Small intestine (tissue), 7 donors: ENCODE results near the gene KCNJ5. TPM values are rescaled to one million over a fixed set of nuclear protein-coding genes. Genes with fewer than 3 reads are reported as not detected.
"Not testable (repeated sequence)": the region's sequence is repeated elsewhere in the genome, so short reads cannot be mapped to it uniquely, and the experiment has no call there.

Experiments used
- DNase-seq, 2 donors: peaks; one replicate each; pipeline versions ENCODE4 v3.0.0 to v3.0.0-alpha.2; 2013
- FAIRE-seq: peaks from 2 replicates; lab custom pipeline; 2012; peaks lifted over from hg19 to GRCh38; lab: Jason Lieb, UNC
- H3K27ac ChIP-seq, 3 donors: one replicate each; pipeline ENCODE4 v1.5.1; 2013; ENCODE audit warnings: low read length in 2 of 3, mild to moderate bottlenecking in 2 of 3, control low read depth in 1 of 3, inconsistent platforms in 1 of 3, low read depth in 1 of 3, moderate library complexity in 1 of 3
- H3K27me3 ChIP-seq, 3 donors: one replicate each; pipeline ENCODE4 v1.6.1; 2013; ENCODE audit warnings: low read length in 3 of 3, inconsistent platforms in 1 of 3; ENCODE audit not compliant: control insufficient read depth in 3 of 3, insufficient read depth in 3 of 3
- H3K36me3 ChIP-seq, 3 donors: one replicate each; pipeline ENCODE4 v1.6.1; 2013; ENCODE audit warnings: low read length in 3 of 3, inconsistent platforms in 1 of 3, low read depth in 1 of 3, mild to moderate bottlenecking in 1 of 3, moderate library complexity in 1 of 3; ENCODE audit not compliant: control insufficient read depth in 3 of 3, insufficient read depth in 2 of 3
- H3K4me1 ChIP-seq, 3 donors: one replicate each; pipeline ENCODE4 v1.6.1; 2013; ENCODE audit warnings: low read length in 2 of 3, inconsistent platforms in 1 of 3, low read depth in 1 of 3, mild to moderate bottlenecking in 1 of 3, moderate library complexity in 1 of 3; ENCODE audit not compliant: control insufficient read depth in 3 of 3, insufficient read depth in 2 of 3
- H3K4me3 ChIP-seq, 3 donors: one replicate each; pipeline ENCODE4 v1.5.1; 2013; ENCODE audit warnings: low read length in 3 of 3, control low read depth in 1 of 3, inconsistent platforms in 1 of 3, low read depth in 1 of 3, mild to moderate bottlenecking in 1 of 3, moderate library complexity in 1 of 3
- H3K9me3 ChIP-seq, 2 donors: one replicate each; pipeline ENCODE4 v1.6.1; 2013; ENCODE audit warnings: low read depth in 1 of 2, low read length in 1 of 2; ENCODE audit not compliant: control insufficient read depth in 2 of 2, insufficient read depth in 1 of 2
- WGBS, 3 donors: extraction: QIAGEN DNeasy Blood & Tissue Kit; methylation state at CpG; one replicate each; pipeline ENCODE4 v1.1.7; 2013; 5-methylcytosine and 5-hydroxymethylcytosine counted together
- polyA plus RNA-seq, 4 donors: library from polyadenylated mRNA; stranded (reverse) in 3 of 4; unstranded in 1 of 4; fragments of 200-250 nt in 3 of 4; fragments of 120-200 nt in 1 of 4; gene quantifications; one replicate each; pipeline versions ENCODE4 v1.2.1 to v1.2.3, GENCODE V29; 2013
- donor health status: healthy with polysubstance abuse.
- donor health status: control.
- donor health status: control.
- donor health status: Bipolar disorder and iron deficiency.
- donor health status: healthy.

The KCNJ5 gene
- polyA plus RNA-seq, 4 donors, result 0.10 to 0.76 (median 0.54) TPM; not detected in 1

DNA sequence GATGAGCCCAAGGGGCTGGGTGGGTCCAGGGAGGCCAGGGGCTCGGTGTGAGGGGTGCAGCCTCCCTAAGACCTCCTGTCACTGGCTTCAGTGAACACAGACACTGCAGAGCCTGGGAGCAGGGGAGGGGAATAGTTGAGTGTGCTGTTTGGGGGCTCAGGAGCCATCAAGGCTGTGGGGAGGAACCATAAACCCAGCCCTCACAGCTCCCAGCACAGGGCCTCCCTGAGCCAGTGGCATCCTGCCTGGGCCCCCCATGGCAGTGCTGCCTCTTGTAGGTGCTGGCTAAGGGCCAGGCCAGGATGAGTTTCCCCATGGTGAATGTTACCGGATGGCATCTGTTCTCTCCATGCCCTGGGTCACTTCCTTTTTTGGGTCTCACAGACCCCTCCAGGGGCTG, 25.5 kb downstream of the KCNJ5 start:
- Histone ChIP-seq H3K4me1 (no peaks in the 10 kb centered on the region), H3K36me3 (no peaks in the 10 kb centered on the region), H3K27ac (no peak overlapping the region), H3K4me3 (no peak overlapping the region), H3K27me3 (no peaks in the 10 kb centered on the region), H3K9me3 (no peaks in the 10 kb centered on the region)
- FAIRE-seq, result no peak
- DNase-seq, result no peak
- WGBS, 3 donors, result 73 to 84% (median 83%) methylated on average over 2 of the region's 2 CpGs

DNA sequence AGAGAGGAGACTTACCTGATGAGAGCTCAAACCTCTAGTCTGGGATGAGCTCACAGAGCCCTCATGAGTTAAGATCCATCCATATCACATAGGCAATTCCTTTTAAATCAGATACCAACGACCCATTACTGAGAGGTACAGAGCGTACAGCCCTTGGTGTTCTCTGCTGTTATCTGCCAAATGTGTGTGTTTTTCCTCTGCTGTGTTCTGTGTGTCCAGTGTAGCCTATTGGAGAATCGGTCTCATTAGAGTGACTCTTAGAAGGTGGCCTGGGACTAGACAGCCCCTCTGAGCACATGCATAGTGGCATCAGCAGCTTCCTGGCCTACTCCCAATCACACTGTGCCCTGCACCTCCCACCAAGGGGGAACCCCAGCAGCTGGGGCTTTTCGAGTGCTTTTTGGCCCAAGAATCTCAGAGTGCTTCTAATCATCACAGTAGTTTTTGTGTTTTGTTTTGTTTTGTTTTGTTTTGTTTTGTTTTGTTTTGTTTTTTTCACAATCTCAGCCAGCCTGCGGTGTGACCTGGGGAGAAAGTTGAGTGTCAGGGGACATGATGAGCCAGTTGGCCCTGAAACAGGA, 26.1 kb downstream of the KCNJ5 start:
- no peaks in the 10 kb centered on the region for H3K9me3 ChIP-seq
- FAIRE-seq (no peak), DNase-seq (no peak)
- 46 to 62% (median 58%) methylated on average over 5 of the region's 5 CpGs for WGBS, 3 donors
- H3K36me3 ChIP-seq, result no peaks in the 10 kb centered on the region
- no peaks in the 10 kb centered on the region for H3K27me3 ChIP-seq
- no peaks in the 10 kb centered on the region for H3K4me1 ChIP-seq
- H3K4me3 ChIP-seq, result no peak overlapping the region
- H3K27ac ChIP-seq, result no peak overlapping the region

DNA sequence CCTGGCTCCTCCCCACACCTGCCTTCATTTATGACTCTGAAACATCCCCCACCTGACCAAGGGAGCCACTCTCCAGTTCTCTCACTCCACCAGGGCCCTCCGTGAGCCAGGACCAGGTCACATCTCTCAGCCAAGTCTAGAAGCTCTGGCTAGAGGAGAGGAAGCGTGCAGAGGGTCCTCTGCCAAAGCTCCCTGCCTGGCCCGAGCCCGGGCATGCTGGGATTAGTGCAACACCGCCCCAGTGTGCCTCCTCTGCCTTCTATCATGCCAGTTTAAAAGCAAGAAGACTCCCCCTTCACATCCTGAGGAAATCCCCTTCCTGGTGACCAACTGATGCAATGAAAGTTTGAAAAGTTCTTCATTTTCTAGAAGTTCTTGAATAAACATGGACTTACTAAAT, 28.1 kb downstream of the KCNJ5 start:
- H3K27ac ChIP-seq, result no peak overlapping the region
- DNase-seq, result no peak
- WGBS, 3 donors, result 68 to 78% (median 69%) methylated on average over 5 of the region's 5 CpGs
- no peaks in the 10 kb centered on the region for H3K36me3 ChIP-seq
- H3K4me1 ChIP-seq, result no peaks in the 10 kb centered on the region
- H3K9me3 ChIP-seq, result no peaks in the 10 kb centered on the region
- no peaks in the 10 kb centered on the region for H3K27me3 ChIP-seq
- no peak for FAIRE-seq
- H3K4me3 ChIP-seq, result no peak overlapping the region

DNA sequence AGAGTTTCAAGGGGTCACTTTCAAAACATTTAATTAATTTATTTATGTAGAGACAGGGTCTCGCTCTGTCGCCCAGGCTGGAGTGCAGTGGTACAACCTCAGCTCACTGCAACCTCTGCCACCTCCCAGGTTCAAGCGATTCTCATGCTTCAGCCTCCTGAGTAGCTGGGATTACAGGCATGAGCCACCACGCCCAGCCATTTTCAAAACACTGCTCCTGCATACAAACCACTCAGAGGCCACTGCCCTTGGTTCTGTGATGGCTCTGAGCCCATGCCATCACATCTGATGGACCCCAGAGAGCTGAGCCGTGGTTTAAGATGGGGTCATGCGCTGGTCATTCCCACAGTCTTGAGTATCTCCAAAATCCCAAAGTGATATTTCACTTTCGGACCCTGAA, 28.5 kb downstream of the KCNJ5 start:
- FAIRE-seq, DNase-seq, H3K36me3 ChIP-seq, H3K4me3 ChIP-seq, H3K27me3 ChIP-seq, H3K4me1 ChIP-seq, H3K27ac ChIP-seq, H3K9me3 ChIP-seq: not testable (repeated sequence)
- WGBS, 3 donors, result 75 to 84% (median 80%) methylated on average over 7 of the region's 7 CpGs

DNA sequence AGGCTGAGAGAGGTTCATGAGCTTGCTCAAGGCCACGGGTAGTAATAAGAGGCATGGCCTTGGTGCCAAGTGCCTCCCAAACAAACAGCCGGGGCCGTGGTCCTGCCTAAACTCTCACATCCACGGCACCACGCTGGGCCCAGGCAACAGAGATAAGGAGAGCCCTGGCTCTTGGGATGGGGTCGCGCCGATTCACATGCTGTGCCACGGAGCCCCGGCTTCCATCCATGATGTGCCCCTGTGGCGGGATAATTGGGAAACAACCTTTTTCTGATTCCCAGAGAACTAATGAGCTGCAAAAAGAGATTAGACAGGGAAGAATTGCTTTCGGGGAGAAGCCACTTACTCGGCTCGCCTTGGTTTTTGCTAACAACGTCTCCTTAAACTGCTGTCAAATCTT, 29.5 kb downstream of the KCNJ5 start:
- Histone ChIP-seq H3K36me3 (no peaks in the 10 kb centered on the region), H3K27me3 (no peaks in the 10 kb centered on the region), H3K4me3 (no peak overlapping the region), H3K4me1 (no peaks in the 10 kb centered on the region), H3K9me3 (no peaks in the 10 kb centered on the region), H3K27ac (no peak overlapping the region)
- no peak for DNase-seq
- no peak for FAIRE-seq
- 88 to 91% (median 91%) methylated on average over 15 of the region's 15 CpGs for WGBS, 3 donors

DNA sequence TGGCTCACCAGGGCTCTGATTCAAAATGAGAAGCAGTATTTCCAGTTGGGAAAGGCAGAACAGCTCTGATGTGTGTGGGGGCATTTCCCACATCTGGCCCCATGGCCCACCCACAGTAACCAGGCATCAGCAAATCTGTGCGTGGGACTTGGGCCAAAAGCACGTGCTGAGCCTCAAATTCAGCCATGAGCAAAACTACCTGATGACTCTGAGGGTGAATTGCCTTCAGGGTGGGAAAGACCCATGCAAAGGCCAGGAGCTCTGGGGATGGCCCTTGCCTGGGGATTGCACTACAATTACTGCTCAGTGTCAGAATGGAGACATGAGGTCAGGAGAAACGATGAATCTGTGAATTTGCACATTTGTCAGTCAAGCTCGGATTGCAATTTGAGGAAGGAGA, 30.6 kb downstream of the KCNJ5 start:
- Histone ChIP-seq H3K4me3 (no peak overlapping the region), H3K36me3 (no peaks in the 10 kb centered on the region), H3K9me3 (no peaks in the 10 kb centered on the region), H3K27ac (no peak overlapping the region), H3K27me3 (no peaks in the 10 kb centered on the region), H3K4me1 (no peaks in the 10 kb centered on the region)
- FAIRE-seq, result no peak
- WGBS, 3 donors, result 82% methylated on average over 4 of the region's 4 CpGs
- no peak for DNase-seq

DNA sequence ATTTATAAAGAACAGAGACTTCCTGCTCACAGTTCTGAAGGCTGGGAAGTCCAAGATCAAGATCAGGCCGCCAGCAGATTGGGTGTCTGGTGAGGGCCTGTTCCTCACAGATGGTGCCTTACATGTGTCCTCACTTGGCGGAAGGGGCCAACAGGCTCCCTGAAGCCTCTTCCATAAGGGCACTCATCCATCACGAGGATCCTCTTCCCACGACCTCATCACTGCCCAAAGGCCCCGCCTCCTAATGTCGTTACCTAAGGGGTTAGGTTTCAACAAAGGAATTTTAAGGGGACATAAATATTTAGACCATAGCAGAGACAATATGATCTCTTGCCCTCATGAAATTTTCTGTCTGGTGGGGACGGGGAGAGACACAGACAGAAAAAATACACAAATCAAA, 32.9 kb downstream of the KCNJ5 start:
- DNase-seq (no peak), FAIRE-seq (no peak)
- Histone ChIP-seq H3K4me3 (no peak overlapping the region), H3K27ac (no peak overlapping the region), H3K36me3 (no peaks in the 10 kb centered on the region), H3K9me3 (no peaks in the 10 kb centered on the region), H3K27me3 (peaks cover 0 to 8% (median 0%) of the 10 kb centered on the region in 3 donors), H3K4me1 (no peaks in the 10 kb centered on the region)
- 77 to 88% (median 80%) methylated on average over 7 of the region's 7 CpGs for WGBS, 3 donors

DNA sequence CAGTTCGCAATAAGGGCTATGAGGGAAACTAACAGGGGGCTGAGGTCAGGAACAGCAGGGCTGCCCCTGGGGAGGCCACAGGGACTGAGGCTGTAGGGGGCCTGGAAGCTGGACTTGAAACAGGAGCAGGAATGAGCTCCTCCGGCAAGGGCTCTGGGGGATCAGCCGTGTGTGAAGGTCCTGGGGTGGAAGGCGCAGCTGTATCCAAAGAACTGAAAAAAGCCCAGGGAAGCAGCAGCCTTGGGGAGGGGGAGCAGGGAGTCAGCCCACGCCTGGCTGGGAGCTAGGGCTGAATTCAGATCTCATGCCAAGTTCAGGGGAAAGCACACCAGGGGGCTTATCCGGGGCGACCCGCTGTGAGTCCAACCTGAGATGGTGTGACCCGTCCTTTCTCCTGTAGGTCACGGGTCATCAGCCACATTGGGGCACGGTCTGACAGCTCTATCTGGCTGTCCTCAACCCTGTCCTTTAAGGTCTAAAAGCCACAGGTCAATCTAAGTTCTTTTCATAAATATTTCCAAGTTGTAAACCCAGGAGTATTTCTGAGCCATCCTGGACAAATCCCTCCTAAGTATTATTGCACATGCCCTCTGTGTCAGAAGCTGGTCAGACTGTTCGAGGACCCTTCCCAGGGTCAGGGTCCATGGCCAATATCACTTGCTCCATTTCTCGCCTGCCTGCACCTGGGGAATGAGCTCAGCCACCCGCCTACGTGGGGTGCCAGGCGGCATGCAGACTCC, 33.5 kb downstream of the KCNJ5 start:
- H3K9me3 ChIP-seq, result no peaks in the 10 kb centered on the region
- H3K27me3 ChIP-seq, result peaks cover 0 to 8% (median 0%) of the 10 kb centered on the region in 3 donors
- no peak for DNase-seq
- H3K4me1 ChIP-seq, result no peaks in the 10 kb centered on the region
- FAIRE-seq, result no peak
- H3K4me3 ChIP-seq, result no peak overlapping the region
- H3K27ac ChIP-seq, result no peak overlapping the region
- no peaks in the 10 kb centered on the region for H3K36me3 ChIP-seq
- 69 to 74% (median 70%) methylated on average over 16 of the region's 16 CpGs for WGBS, 3 donors
